ENCODE data around the gene ST8SIA1.

ST8SIA1 gene

GRCh38 chr12:22223356-22223755, 111.2 kb downstream of the ST8SIA1 start:
- CTCF ChIA-PET: interaction anchor here (0.9 kb wide), 1 partner anchor 9 kb away, joined by 4 read pairs; no protein-coding TSS in a partner anchor
- POLR2A ChIA-PET: no interaction called here
- no peak for TF ChIP-seq CTCF (IDR thresholded peaks at IDR 0.05; ENCODE audit: control extremely low read depth, extremely low read depth, low read depth, missing control alignments)
- DNase-seq (ENCODE audit: extremely low spot score): no peak

DNA sequence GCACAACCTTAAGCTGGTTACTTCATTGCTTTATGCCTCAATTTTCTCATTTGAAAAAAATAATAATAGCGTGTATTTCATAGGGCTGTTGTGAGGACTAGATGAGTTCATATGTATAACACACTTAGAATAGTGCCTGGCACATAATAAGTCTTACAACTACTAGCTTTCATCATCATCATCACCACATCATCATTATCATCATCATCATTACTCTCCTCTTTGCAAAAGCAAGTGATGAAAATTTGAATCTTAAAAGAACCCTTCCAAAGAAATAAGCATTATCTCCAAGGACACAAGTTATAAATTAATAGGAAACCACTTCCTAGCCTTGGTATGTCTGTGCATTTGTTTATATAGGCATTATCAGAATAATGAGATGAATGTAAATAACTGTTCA, 117.0 kb downstream of the ST8SIA1 start:
- no peak for TF ChIP-seq CTCF (IDR thresholded peaks at IDR 0.05; ENCODE audit: control extremely low read depth, extremely low read depth, low read depth, missing control alignments)
- CTCF ChIA-PET: interaction anchor here (1.1 kb wide), 1 partner anchor 13 kb away, joined by 3 read pairs; no protein-coding TSS in a partner anchor
- DNase-seq (ENCODE audit: extremely low spot score): no peak
- POLR2A ChIA-PET: no interaction called here

DNA sequence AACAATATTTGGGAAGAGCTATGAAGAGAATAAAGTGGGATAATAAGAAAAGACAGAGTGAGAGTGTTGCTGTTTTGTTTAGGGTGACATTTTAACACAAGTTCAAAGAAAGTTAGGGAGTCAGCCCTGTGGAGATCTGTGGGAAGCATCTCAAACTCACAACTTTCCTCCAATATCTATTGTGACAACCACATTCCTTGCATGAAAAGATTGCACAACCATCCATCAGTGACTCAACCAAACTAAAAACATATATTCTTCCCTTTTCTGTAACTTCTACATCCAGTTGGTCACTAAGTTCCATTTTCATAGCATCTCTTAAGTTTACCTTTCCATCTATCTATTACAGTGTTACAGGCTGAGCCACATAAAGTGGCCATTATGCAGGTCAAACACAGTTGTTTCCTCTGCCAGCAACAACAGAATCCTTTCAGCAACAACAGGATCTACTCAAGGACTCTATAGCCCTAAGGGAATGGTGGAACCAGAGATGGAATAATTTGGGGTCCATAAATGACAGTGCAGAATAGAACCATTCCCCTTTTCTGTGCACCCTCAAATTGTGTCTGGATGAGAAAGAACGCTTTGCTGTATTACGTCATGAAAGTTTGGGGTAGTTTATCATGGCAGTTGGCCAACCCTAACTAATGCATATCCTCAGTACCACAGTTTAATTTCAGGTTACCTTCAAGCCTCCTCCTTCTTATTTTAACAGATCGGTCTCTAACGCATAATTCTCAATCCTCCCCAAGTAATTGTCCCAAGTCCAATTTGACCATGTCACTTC, 118.8 kb downstream of the ST8SIA1 start:
- no peak for DNase-seq (ENCODE audit: extremely low spot score)
- POLR2A ChIA-PET: no interaction called here
- CTCF ChIA-PET: no interaction called here
- no peak for TF ChIP-seq CTCF (IDR thresholded peaks at IDR 0.05; ENCODE audit: control extremely low read depth, extremely low read depth, low read depth, missing control alignments)

DNA sequence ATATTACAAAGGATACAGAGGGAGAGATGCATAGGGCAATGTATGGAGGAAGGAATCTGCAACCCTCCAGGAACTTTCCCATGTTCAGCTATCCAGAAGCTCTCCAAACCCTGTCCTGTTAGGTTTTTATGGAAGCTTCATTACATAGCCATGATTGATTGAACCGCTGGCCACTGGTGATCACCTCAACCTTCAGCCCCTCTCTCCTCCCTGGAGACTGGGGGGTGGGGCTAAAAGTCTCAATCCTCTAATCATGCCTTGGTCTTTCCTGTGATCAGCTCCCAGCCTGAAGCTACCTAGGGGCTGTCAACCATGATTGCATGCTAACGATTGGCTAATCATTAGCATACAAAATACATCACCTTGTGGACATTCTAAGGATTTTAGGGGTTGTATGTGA, 123.4 kb downstream of the ST8SIA1 start:
- TF ChIP-seq CTCF (IDR thresholded peaks at IDR 0.05; ENCODE audit: control extremely low read depth, extremely low read depth, low read depth, missing control alignments): no peak

DNA sequence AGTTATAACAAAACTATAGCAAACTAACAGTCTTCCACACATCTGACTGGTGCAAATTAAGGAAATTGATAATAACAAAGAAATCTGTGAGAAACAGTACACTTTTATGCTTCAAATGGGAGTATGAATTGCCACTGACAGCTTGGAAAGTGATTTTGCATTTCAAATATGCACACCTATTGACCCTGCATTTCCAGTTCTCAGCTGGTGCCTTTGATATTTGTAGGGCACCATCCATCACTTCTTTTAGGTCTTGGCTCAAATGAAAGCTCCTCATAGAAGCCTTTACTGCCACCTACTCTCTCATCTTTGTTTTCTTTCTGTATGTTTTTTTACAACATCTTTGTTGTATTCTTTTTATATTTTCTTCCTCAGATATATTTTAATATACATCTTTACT, 125.1 kb downstream of the ST8SIA1 start:
- ChIA-PET CTCF (interaction anchor here (1.6 kb wide), 1 partner anchor 35 kb away, joined by 3 read pairs; no protein-coding TSS in a partner anchor), POLR2A (no interaction called here)
- no peak for DNase-seq (ENCODE audit: extremely low spot score)
- TF ChIP-seq CTCF (IDR thresholded peaks at IDR 0.05; ENCODE audit: control extremely low read depth, extremely low read depth, low read depth, missing control alignments): no peak

More for the DNA sequence above, 123.4 kb downstream of the ST8SIA1 start:
- no peak for DNase-seq (ENCODE audit: extremely low spot score)
- POLR2A ChIA-PET: no interaction called here
- CTCF ChIA-PET: interaction anchor here (1.6 to 1.7 kb wide), 2 partner anchors 11 to 37 kb away, joined by 3 to 8 read pairs; no protein-coding TSS in a partner anchor

GRCh38 chr12:22206111-22206728, 128.3 kb downstream of the ST8SIA1 start:
- DNase-seq (ENCODE audit: extremely low spot score): no peak
- POLR2A ChIA-PET: no interaction called here
- CTCF ChIA-PET: interaction anchor here (1.2 to 1.6 kb wide), 2 partner anchors 9 to 24 kb away, joined by 4 read pairs; no protein-coding TSS in a partner anchor
- TF ChIP-seq CTCF (IDR thresholded peaks at IDR 0.05; ENCODE audit: control extremely low read depth, extremely low read depth, low read depth, missing control alignments): no peak
